HG03469 (cell line): Measurements from ENCODE around the gene YES1.
"Not testable (repeated sequence)": the region's sequence is repeated elsewhere in the genome, so short reads cannot be mapped to it uniquely, and the experiment has no call there.

ENCODE experiments used
- ATAC-seq: cut with Tn5 transposase; IDR thresholded peaks from one replicate; pipeline ENCODE4 v1.9.1; 2021; ENCODE audit warnings: mild to moderate bottlenecking, moderate library complexity, moderate number of reproducible peaks; ENCODE audit not compliant: unreplicated experiment

Gene YES1

GRCh38 chr18:824179-824578, 12.1 kb upstream of the YES1 start:
- no peak for ATAC-seq

DNA sequence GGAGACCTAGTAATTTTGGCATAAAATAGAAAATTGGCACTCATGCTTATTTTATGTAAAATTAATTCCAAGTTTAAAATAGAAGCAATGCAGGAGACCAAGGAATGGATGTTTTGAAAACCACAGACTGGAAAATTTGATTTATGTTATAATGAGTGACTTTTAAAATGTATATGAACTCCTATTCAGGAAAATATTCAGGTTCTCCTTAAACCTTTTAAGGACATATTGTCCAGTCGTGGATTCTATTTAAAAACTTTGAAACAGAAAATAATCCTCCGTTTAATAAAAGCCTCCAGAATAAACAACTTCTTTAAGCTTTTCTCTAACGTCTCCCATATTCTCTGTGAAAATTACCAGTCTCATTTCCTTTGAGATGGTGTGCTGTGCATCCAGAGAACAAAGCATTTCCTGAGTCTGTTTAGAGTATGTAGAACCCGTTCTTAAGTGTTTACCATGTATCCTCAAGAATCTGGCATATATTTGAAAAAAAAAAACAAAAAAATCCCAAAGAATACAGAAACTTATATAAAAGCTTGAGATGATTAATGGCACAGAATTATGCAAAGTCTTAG, 8.6 kb upstream of the YES1 start:
- no peak for ATAC-seq

- no peak for ATAC-seq
Observed at GRCh38 chr18:816869-817268, 4.8 kb upstream of the YES1 start.

- no peak for ATAC-seq
Observed at GRCh38 chr18:816088-816653, 4.1 kb upstream of the YES1 start.

GRCh38 chr18:815353-815752, 3.3 kb upstream of the YES1 start:
- ATAC-seq = no peak

GRCh38 chr18:814300-815084, 2.5 kb upstream of the YES1 start:
- ATAC-seq = no peak

GRCh38 chr18:813172-814071, 1.4 kb upstream of the YES1 start:
- ATAC-seq = no peak

GRCh38 chr18:812376-813171, 532 bp upstream of the YES1 start:
- no peak for ATAC-seq

DNA sequence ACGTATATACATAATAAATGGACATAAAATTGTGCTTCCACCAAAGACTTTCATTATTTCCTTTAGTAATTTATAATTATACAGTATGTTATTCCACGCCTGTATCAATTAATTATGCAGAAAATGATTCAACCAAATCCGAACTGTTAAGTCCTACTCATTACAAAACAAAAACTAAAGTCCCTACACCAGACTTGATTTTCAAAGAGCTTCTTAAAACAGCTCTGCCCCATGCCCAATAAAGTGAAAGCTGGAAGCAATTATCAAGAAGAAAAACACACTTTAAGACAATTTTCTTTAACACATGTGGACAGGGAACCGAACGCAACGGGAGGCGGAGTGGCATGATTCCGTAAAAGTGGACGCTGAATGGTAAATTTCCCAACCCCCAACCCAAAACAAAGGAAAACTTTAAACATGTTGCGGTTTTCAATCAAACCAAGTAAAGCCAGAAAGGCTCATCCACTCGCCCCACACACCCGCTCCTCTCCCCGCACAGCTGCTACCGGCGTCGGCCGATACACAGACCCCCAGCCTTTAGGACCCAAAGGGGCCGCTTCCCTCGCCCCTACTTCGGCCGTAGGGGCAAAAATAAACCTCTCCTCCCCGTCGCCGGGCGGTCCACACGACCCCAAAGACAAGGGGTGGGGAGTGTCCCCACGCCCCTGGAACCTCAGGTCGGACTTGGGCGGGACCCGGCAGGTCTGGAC, 705 bp downstream of the YES1 start:
- no peak for ATAC-seq

GRCh38 chr18:809985-810642, 1.9 kb downstream of the YES1 start:
- ATAC-seq = no peak

- not testable (repeated sequence) for ATAC-seq
Observed at GRCh38 chr18:809228-809627, 2.8 kb downstream of the YES1 start.

GRCh38 chr18:808502-808901, 3.5 kb downstream of the YES1 start:
- no peak for ATAC-seq

DNA sequence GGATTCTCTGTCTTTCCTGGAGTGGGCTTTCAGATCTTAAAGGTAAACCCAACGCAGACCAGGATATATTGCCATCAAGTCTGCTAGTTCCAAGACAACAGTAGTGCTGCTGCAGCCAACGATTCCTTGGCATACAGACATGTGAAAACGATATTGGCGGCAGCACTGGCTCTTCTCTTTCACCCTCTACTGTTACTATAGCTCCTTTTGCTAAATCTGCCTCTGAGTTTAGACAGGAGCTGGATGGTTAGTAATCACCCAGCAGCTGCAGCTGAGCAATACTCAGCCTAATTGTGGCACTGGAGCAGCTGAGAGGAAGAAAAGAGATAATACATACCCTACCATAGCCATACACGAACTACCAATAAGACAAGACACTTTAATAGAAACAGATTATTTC, 4.0 kb downstream of the YES1 start:
- no peak for ATAC-seq

DNA sequence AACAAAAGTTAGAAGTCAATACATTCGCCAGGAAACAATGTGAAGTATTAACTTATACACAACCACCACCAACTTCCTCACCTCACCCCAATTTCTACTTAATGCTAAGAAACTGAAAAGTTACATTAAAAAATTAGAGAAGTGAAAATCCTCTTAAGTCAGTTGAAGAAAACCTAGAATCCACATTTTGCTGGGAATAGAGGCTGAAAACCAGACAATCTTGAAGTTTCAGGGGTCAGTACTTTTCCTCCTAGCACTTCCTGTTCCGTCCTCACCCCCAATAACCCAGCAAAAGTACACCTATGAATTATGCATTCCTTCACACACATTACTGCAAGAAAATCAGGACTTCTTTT, 6.3 kb downstream of the YES1 start:
- no peak for ATAC-seq

DNA sequence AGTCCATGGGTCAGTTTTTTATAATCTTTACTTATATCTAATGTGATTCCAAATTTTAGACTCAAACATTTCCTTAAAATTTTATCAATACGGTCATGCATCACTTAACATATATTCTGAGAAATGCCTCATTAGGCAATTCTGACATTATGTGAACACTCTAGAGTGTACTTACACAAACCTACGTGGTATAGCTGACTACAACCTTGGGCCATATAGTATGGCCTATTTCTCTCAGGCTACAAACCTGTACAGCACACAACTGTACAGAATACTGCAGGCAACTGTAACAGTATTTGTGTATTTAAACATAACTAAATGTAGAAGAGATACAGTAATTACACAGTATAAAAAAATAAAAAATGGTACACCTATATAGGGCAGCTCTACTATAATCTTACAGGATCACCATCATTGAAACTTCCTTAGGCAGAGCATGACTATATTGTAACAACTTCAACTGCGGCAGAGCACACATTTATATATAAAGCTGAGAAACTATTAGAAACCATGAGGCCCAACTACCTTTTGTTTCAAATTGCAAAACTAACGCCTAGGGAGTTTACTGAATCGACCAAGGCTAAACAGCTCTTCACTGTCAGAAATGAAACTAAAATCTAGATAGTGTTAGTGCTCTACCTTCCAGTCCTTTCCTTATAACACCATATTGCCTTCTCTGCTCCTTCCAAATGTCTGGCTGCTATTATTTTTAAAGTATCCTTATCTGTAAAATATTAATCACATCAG, 6.9 kb downstream of the YES1 start:
- ATAC-seq = no peak

- no peak for ATAC-seq
Observed at GRCh38 chr18:801137-801536, 10.9 kb downstream of the YES1 start.

- ATAC-seq = no peak
Observed at GRCh38 chr18:799943-800342, 12.1 kb downstream of the YES1 start.

- not testable (repeated sequence) for ATAC-seq
Observed at GRCh38 chr18:795383-795782, 16.7 kb downstream of the YES1 start.

DNA sequence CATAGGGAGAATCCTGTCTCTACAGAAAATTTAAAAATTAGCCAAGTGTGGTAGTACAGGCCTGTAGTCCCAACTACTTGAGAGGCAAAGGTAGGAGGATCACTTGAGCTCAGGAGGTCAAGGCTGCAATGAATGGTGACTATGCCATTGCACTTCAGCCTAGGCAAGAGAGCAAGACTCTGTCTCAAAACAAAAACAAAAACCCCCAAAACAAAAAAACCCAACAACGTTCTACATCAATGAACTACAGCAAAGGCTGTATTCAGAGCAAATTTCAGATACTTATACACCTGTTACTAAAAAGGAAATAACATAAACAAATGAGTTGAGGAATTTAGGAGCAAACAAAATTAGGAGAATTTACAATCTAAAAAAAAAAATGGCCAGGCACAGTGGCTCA, 22.6 kb downstream of the YES1 start:
- no peak for ATAC-seq
